AG20443 (cell line): ENCODE results near the gene SLIT3.

Source experiments
- DNase-seq: peaks from one replicate; pipeline ENCODE4 v3.0.0; 2012; ENCODE audit warnings: low spot score, mixed read lengths

Gene SLIT3

GRCh38 chr5:168793841-168794837, 506.8 kb downstream of the SLIT3 start:
- DNase-seq, result peak; percentile 87

- no peak for DNase-seq
Observed at GRCh38 chr5:168792678-168793077, 508.3 kb downstream of the SLIT3 start.

- no peak for DNase-seq
Observed at GRCh38 chr5:168790671-168791250, 510.2 kb downstream of the SLIT3 start.

DNA sequence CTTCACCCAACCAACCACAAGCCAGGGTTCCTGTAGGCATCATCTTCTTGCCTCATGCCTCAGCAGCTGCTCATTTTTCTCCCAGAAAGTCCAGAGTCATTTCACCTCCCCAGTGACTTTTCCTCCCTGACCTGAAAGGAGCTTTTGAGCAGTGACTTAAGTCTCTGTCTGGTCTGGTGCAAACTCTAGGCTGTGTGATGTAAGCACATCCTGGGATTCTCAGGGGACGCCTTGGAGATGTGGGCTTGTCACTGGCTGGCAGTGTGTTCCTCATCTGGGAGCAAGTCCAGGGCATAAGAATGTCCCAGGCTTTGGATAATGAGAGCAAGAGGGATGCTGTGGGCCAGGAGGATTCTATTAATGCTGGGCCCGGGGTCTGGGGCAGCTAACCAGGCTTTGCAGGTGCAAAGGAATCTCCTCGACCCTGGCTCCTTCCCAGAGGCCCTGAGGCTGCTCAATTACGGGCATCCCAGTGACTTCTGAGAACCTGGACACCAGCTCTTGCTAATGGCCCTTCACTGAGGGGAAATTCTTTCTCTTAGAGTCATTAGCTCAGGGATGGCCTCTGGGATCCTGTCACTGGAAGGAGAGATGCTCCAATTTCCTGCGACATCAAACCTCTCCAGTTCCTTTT, 510.8 kb downstream of the SLIT3 start:
- DNase-seq, result peak; percentile 61

GRCh38 chr5:168788786-168789185, 512.2 kb downstream of the SLIT3 start:
- DNase-seq, result no peak

GRCh38 chr5:168788107-168788506, 512.8 kb downstream of the SLIT3 start:
- no peak for DNase-seq

DNA sequence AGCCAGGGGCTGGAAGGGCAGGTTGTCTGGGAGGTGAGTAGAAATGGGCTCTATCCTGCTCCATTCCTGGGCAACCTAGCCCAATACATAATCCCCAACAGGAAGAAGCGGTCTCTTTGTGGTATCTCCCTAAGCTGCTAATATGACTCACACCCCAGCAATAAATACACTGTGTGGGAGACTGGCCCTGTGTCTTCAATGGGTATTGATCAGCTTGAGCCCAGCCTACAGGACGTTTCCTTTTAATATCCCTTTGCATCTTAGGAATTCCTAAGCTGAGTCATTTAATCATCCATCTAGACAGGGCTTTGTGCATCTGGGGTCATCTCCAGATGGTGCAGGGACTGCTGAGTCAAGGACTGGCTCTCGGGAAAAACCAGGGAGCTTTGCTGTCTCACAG, 514.8 kb downstream of the SLIT3 start:
- peak; percentile 24 for DNase-seq

DNA sequence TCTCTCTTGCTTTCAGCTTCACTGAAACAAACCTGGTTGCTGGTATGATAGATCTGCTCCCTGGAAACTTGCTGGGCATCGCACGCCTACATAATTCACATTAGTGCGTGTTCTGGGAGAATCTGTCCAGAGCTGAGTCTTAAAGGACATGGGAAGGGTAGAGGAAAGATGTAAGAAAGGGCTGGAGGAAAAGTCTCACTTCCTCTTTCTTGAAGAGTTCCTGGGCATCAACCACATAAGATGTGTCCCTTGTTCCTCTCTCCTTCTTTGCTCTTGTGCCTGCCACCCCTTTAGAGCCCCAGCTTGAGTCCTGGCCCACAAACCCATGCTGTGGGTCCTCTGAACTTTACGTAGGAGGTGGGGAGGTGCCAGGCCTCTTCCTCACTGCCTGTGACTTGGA, 516.5 kb downstream of the SLIT3 start:
- DNase-seq, result no peak

GRCh38 chr5:168781941-168782571, 518.9 kb downstream of the SLIT3 start:
- DNase-seq, result no peak

GRCh38 chr5:168780888-168781287, 520.1 kb downstream of the SLIT3 start:
- no peak for DNase-seq

DNA sequence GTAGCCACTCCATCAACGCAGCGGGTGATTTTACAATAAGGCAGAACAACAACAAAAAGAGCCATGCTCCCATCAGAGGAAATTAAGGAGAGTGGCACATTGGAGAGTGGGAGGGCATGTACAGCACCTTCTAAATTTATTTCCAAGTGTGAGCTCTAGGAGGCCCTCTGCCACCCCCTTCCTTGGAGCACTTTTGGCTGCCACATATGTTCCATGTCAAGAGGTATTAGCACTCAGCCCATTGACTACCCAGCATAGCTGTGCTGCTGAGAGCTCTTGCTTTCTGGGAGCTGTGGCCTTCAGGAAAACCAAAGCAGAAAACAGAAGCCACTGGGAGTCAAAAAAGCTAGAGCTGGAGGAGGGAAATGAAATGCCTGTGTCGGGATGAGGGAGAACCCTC, 521.6 kb downstream of the SLIT3 start:
- no peak for DNase-seq

GRCh38 chr5:168778536-168778935, 522.4 kb downstream of the SLIT3 start:
- no peak for DNase-seq

DNA sequence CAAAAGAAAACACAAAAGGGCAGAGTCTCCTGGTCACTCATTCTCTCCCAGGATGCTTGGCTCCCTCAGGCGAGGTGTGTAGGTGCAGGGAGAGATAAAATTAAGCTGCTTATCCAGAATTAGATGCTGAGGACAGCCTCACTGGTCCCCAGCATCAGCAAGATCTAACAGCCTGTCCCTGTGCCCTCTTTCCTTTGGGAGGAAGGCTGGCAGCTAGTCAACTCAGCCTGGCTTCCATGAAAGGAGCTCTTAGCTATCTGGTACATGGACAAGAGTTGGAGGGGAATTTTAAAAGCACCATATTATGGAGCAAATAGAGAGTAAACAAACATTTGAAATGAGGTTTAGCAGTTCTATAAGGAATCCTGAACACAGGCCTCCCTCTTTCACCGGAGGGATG, 523.3 kb downstream of the SLIT3 start:
- no peak for DNase-seq

- DNase-seq, result no peak
Observed at GRCh38 chr5:168776070-168776469, 524.9 kb downstream of the SLIT3 start.

GRCh38 chr5:168773226-168773625, 527.7 kb downstream of the SLIT3 start:
- DNase-seq, result no peak

DNA sequence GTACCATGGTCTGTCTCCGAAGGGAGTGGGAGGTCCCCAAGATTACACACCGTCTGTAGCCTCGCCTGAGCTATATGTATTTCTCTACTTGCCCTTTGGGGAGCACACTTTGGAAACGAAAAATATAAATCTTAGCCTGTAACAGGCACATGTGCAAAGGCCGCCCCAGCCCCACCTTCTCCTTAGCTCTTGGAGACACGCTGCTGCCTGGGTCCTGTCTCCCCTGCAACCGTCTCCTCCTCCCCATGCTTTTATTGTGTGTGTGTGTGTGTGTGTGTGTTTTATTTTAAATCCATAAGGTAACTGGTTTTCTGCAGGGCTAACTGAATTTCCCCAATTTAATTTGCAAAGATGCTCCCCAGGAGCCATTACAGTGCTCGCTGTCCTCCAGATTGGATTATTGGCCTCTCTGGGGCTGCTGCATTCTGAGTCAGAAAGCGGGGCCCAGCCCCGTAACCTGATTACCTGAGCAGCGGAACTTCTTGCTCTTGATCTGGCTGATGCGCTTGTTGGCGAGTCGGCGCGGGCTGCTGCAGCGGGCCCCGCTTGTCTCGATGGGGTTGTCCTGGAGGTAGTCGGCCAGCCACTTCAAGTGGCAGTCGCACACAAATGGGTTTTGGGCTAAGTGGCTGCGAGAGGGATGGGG, 528.5 kb downstream of the SLIT3 start:
- no peak for DNase-seq

DNA sequence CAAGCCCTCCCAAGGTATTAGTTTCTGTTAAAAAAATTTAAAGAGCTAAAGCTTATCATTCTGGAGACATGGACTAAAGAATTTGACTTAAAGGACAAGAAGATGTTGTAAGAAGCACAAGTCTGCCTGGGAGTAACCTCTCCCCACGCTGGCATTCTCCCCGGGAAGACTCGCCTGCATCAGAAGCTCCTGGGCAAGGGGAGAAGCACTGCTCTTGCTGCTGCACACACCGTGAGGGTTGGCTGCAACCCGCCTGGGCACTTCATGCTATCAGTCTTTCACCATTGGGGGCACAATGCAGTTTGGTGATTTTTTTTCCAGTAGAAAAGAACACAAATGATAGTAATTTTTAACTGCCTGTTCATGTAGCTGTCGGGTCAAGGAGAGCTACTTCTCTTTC, 529.3 kb downstream of the SLIT3 start:
- DNase-seq, result no peak

GRCh38 chr5:168770996-168771395, 529.9 kb downstream of the SLIT3 start:
- no peak for DNase-seq

GRCh38 chr5:168770036-168770498, 530.9 kb downstream of the SLIT3 start:
- DNase-seq, result no peak

DNA sequence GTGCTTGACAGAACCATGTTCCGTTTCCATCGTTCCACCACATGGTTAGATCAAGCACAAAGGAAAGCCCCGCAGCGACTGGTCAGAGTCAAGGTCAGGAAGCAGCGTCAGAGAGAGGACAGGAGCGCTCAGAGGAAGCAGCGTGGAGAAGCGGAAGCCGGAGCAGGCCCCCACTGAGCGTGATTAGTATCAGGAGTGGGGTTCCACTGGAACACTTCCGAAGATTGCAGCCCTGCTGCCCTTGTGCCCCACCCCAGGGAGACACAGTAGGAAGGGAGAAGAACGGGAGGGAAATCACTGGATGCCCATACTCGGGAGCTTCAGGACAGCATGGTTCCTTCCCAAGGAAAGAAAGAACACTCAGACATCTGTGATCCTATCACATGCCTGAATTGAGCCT, 532.8 kb downstream of the SLIT3 start:
- no peak for DNase-seq

DNA sequence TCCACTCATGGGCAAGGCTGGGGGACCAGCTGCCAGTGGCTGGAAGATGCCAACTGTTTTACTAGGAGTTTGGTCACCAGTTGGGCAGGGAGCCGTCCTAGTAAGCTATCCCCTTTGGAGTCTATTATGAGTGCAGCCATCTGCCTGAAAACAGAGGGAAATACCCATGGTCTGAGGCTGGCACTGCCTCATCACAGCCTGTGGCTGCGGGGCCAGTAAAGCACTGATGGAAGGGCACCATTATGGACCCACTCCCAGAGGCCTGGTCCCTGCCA, 534.6 kb downstream of the SLIT3 start:
- DNase-seq, result no peak
